Islet of Langerhans (tissue), 1 donor: ENCODE measurements around the gene TRPM2.
"Not testable (repeated sequence)": the region's sequence is repeated elsewhere in the genome, so short reads cannot be mapped to it uniquely, and the experiment has no call there.

Experiments
- FAIRE-seq: peaks from one replicate; lab custom pipeline; 2011; peaks lifted over from hg19 to GRCh38; lab: Jason Lieb, UNC

Gene TRPM2

GRCh38 chr21:44397431-44398031 lies 44.1 kb downstream of the TRPM2 start:
- no peak for FAIRE-seq

- no peak for FAIRE-seq
Observed at GRCh38 chr21:44398499-44398898, 45.1 kb downstream of the TRPM2 start.

GRCh38 chr21:44399151-44399954 lies 45.9 kb downstream of the TRPM2 start:
- no peak for FAIRE-seq

- FAIRE-seq: no peak
Observed at GRCh38 chr21:44399955-44400790, 46.8 kb downstream of the TRPM2 start.

GRCh38 chr21:44400791-44401385 lies 47.5 kb downstream of the TRPM2 start:
- FAIRE-seq: no peak

GRCh38 chr21:44401386-44402160 lies 48.2 kb downstream of the TRPM2 start:
- FAIRE-seq: no peak

GRCh38 chr21:44402323-44403105 lies 49.1 kb downstream of the TRPM2 start:
- no peak for FAIRE-seq

- no peak for FAIRE-seq
Observed at GRCh38 chr21:44403106-44404020, 49.9 kb downstream of the TRPM2 start.

- not testable (repeated sequence) for FAIRE-seq
Observed at GRCh38 chr21:44404482-44404881, 51.1 kb downstream of the TRPM2 start.

- no peak for FAIRE-seq
Observed at GRCh38 chr21:44405091-44405947, 51.9 kb downstream of the TRPM2 start.

- no peak for FAIRE-seq
Observed at GRCh38 chr21:44405948-44406872, 52.8 kb downstream of the TRPM2 start.

GRCh38 chr21:44406953-44407352 lies 53.5 kb downstream of the TRPM2 start:
- FAIRE-seq: no peak

- no peak for FAIRE-seq
Observed at GRCh38 chr21:44407493-44407892, 54.1 kb downstream of the TRPM2 start.

GRCh38 chr21:44408226-44408625 lies 54.8 kb downstream of the TRPM2 start:
- FAIRE-seq: no peak

- FAIRE-seq: no peak
Observed at GRCh38 chr21:44413566-44414290, 60.3 kb downstream of the TRPM2 start.

GRCh38 chr21:44414291-44415072 lies 61.1 kb downstream of the TRPM2 start:
- no peak for FAIRE-seq
